Stimulated activated CD8-positive, alpha-beta memory T cell treated with anti-CD3 and anti-CD28 coated beads, Interleukin-7, amount 100 ng/mL, for 4 hours (primary cell): ENCODE results near the gene CTNNA2.

Experiments
- DNase-seq, 2 donors: peaks; one replicate each; pipeline ENCODE4 v3.0.0-alpha.2; 2020; ENCODE audit warnings: low read depth in 2 of 2

Gene CTNNA2

DNA sequence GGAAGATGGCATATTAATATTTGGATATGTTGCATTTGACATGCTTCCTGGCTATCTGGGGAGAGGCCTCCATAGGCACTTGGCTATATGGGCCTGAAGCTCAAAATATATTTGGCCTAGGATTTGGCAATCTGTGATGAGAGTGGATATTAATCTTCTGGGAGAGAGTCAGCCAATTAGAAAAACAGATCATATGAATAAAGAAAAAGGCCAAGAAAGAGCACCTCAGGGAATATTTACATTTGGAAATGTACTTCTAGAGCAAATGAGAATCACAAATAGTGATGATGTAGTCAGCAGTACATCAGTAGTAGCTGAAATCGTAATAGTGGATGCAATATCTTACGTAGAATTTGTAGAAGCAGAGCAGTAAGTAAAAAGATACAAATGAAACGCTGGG lies 277.0 kb downstream of the CTNNA2 start:
- DNase-seq: no peak

DNA sequence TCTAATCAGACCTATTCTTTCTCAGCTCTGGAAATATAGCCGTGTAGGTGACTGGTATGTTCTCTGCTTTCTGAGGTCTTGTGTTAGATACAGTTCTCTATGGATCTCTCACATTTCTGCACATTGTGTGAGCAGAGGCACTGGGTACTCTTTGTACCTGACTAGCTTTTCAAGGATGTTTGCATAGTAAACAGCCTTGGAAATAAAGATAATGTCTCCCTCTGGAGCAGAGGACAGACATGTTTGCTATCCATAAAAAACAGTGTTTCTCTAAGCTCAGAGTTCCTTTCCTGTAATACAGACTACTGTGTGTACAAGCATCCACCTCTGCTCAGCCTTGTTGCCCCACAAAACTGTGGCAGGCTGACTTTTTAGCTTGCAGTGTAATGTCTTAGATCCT lies 279.2 kb downstream of the CTNNA2 start:
- DNase-seq: no peak

DNA sequence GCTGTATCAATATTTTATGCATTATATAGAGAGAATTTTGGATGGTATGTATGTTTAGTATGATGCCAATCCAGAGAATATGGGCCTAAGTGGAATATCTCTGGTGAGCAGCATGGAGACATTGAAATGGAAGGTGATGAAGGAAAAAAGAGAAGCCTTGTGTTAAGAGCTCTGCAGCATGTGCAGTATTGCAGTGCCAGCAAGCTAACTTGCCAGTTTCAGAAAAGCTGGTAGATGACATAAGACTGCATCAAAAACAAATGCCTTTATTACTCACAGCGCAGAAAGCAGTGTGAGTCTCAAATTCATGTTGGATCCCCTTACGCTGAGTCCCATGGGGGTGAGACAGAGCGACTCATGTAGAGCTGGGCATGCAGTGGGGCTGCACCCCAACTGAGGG lies 280.2 kb downstream of the CTNNA2 start:
- no peak for DNase-seq

DNA sequence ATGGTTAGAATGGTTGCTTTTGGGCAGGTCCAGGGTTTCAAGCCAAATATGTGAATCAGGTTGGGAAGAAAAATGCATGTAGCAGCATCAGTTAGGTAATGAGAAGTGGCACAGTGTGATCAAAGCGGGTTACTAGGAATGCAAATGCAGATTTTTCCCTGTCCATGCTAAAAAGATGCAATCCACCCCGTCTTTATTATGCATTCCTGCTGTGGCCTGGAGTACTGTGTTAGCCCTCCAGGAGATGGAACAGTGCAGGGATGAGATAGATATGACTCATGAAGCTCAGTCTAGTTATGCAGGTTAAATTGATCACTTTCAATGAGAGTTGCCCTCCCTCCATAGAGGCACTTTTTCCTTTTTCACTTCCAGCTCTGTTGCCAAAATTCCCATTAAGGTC lies 283.8 kb downstream of the CTNNA2 start:
- no peak for DNase-seq

DNA sequence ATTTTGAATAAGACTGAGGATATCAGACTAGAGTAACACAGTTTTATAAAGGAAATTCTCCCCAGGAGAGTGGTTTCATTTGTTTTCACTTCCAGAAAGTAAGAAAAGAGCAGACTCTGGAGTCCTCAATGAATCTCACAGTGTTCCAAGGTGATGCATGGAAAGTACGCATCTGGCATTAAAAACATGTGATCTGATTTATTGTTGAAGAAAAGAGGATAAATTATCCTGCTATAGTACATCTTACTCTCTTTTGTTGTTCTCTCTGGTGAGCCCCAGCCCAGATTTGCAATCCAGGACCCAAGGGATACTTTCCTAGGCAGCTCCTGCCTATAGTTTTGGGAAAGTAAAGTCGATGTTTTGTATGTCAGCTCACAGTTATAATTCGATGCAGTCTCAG lies 285.9 kb downstream of the CTNNA2 start:
- no peak for DNase-seq

DNA sequence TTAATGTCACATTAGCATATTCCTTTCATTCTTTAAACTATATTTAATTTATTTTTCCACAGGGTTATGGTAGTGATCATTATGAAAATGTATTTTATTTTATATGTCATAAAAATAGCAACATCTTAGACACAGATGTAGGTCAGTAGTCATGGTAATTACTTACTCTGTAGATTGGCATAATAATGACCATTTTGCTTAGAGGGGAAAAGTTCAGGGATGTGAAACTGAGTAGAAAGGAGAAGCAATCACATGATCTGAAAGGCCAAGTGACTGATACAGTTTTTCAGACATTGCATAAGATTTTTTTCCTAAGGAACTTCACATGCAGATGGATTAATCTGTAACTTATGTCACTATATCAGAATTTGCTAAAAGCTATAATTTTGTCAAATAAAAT lies 286.9 kb downstream of the CTNNA2 start:
- no peak for DNase-seq

DNA sequence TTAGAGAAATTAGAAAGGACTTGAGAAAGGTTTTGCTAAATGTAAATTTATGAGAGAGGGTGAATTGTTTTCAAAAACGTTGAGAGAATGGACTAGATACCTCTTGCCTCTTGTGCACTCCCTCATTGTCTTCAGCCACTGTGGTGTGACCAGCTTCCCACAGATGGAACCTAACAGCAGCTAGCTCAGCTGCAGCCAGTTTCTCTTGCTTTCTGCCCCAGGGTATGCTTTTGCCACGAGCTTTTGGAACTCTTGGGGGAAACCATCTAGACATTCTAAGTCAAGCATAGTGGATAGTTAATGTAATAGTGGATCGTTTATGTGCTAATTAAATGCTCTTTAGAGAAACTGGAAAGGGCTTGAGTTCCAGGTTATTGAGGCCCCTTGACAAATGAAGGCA lies 288.2 kb downstream of the CTNNA2 start:
- DNase-seq: no peak

DNA sequence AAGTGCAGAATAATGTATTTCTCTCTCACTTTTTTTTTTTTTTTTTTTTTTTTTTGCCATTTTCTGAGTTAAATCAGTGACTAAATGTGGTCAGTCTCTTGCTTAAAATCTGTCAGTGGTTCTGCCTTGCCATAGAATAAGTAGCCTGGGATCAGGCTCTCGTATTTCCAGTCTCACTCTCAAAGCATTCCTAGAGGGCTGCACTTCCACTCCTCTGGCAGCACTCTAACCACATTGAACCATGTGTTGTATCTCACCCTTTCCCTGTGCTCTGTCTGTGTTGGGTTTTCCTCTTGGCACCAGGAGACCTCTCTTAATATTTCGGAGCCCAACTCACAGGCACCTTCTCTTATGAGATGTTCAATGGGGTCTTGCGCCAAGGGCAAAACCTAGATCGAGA lies 304.4 kb downstream of the CTNNA2 start:
- DNase-seq: no peak

DNA sequence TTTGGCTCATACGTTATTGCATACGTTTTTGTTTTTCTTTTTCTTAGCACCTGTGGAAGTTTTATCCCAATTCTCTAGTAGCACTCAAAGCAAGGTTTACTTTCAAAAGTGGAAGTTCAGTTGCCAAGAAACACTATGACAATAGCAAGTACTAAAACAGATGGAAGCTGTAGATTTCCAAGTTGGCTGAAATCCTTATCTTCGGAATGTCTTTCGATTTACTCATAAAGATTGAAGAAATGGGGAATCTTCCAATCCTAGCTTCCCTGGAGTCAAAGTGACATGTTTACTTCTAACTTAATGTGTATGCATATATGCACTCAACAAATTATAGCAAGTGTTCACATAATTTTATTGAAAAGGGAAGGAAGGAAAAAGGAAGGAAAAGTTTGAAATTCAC lies 307.4 kb downstream of the CTNNA2 start:
- DNase-seq: no peak

DNA sequence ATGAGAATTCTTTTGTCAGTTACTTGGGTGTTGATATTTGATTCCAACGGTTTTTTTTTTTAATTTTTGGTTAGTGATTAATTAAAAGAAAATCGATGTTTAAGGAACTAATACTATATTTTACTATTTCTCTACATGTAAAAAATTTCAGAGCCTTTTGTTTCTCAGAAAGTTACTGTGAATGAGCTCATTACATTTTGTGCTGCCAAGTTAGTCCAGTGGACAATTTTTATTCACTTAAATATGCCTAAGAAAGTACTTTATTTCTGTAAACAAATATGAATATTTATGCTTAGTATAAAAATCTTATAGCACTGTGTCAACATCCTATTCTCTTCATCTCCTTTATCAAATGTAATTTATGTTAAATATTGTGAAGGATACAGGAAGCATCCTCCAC lies 309.3 kb downstream of the CTNNA2 start:
- DNase-seq: no peak

DNA sequence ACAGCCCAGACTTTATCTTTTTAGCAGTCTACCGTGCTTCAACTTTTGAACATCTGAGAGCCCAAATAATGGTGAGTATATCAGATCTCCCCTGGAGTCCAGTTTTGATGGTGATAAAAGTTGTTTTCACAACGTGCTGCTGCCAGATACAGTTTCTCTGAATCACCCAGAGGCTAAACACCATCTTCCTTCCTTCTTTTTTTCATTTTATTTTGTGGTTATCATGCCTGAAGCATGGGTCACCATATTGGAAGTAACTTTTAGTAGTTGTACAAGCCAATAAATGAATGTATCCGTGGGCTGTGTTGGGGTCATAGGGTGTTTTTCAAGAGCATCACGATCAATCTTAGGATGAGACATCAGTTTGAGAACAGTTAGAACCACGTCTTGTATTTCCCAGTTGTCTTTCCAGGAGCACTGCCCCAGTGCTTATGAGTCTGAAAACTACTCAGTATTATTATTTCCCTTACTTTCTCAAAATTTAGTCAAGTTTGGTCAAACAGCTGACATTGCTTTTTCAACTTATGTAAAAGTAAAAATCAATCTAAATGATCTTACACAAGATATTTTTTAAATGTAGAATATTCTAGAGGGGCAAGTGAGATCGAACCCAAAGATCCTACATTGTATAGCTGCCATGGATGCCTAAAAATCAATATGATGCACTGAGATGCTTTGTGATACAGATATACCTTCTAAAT lies 311.4 kb downstream of the CTNNA2 start:
- no peak for DNase-seq

DNA sequence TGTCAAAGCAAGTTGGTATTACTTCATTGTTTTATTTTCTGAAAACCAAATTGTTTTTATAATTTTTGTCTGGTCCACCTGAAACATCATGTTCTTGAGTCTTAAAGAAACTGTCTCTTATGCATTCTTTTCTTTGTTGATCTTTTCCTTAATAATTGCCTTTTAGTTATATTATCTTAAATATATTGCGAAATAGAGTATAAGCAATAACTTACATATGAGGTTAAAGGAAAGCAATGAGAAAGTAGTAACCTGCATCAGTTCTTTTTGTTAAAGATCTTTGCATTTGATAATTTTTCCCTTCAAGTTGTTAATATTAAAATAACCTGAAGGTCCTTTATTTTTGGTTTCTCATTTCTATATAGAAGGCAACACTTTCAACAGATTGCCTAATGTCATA lies 315.0 kb downstream of the CTNNA2 start:
- DNase-seq: no peak

DNA sequence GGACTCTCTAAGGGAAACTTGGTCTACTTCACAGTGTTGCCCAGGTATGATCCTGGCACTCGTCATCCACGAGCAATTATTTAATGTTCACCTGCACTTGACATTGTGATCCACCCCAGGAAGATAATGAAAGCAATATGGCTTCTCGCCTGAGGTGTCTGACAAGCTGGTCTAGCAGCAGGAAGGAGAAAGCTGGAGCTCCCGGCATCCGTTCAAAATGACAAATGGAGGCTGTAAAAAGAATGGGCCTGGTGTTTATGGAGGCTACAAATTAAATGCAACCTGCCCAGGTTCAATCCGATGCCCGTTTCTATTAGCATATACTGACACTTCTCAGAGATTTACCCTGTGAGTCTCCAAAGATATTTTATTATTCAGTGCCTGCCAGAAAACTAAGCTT lies 317.6 kb downstream of the CTNNA2 start:
- no peak for DNase-seq

DNA sequence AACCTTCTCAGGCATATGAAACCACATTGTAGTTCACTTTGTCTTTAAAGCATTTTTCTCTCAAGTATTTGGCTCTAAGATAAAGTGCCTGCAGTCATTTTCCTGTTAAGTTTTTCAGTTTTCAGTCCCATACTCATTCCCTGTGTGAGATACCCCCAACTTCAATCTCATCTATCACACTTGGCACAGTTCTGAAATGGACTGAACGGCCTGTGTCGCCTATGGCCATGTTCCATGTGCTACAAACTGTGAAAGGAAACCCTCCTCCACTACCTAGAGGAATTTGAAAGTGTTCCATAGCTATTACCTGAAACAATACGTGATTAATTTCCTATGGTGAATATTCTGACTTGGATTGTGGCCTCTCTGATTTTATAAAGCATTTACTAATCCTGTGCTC lies 319.1 kb downstream of the CTNNA2 start:
- DNase-seq: no peak

DNA sequence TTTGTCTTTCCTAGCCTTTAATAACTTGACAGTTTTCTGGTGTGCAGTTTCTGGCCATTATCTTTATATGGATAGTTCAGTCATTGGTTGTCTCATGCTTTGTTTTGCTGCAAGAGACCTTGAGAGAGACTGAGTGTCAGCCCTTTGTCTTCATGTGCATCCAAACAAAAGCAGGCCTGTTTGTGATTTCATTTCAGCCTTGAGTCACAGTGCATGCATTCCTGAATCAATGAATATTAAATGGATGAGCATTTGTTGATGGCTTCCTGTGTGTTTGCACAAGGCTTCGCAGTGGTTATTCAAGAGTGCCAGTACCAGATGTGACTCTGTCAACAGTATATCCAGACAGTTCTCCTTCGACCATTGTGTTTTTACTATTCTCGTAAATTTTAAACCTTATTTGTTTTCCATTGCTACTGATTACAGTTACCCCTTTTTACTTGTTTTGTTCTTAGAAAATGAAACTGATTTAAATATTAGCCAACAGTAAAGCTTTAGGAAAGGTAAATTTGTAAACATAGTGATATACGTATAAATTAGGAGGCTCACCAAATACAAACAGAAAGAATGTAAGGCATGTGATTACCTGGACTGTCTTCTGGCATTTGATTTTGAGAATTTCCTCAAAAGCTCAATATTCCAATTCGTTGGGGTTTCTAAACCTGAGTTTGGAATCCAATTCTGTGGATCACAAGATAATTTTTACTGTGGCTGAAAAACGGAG lies 319.8 kb downstream of the CTNNA2 start:
- DNase-seq: no peak

DNA sequence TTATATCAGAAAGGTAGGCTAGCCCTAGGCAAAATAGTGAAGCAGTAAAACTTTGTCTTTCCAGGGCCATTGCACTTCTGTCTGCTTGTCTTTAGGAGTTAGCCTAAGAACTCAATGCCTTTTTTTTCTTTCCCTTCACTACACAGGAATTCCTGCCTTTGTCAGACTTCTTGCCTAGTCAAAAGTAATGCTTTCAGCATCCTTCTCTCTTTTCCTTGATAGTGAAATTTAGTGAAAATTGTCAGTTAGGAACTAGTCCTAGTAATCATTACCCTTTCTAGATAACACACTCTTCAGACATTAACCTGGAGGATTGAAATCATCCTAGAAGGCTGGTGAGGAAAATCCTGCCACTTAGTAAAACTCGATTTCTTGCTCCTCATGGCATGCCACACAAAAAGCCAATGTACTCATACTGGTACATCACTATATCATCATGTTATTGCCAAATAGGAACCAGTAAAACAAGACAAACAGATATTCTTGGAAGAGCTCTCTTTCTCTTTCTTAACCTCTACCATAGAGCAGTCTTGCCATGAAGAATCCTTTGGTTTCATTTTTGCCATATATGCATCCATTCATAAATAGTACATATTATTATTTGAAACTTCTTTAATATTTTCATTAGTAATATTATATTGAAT lies 320.5 kb downstream of the CTNNA2 start:
- no peak for DNase-seq

DNA sequence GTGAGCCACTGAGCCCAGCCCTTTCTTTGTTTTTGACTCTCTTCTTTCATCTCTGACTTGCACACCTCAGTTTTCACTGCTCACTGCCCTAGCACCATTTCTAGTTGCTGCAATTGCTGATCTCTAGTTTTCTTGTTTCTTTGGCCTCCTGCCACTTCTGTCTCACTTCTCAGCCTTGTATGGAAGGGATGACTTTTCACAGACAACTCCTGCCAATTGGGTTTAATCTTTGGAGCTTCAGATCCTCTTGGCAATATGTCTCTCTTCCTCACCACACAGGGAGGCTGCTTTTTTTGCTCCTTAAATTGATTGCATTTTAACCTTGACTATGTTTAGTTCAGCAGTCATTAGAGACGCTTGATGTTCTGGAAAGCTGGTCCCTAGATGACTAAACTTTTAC lies 323.1 kb downstream of the CTNNA2 start:
- no peak for DNase-seq

DNA sequence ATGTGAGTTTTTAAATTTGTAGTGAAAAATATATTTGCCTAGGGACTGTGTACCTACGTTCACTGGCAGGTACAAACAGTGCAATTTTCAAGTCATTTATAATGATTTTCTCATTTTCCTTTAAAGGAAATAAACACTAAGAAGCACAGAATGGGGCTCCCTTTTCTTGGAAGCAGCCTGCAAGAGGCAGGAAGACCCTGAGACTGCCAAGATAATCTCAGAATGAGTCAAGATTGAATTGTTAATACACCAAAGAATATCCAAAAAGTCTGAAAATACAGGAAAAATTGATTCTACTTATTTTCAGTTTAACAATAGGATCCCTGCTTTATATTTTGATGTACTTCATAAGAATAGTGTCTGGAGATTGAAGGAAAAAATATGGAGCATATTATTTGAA lies 331.2 kb downstream of the CTNNA2 start:
- no peak for DNase-seq

DNA sequence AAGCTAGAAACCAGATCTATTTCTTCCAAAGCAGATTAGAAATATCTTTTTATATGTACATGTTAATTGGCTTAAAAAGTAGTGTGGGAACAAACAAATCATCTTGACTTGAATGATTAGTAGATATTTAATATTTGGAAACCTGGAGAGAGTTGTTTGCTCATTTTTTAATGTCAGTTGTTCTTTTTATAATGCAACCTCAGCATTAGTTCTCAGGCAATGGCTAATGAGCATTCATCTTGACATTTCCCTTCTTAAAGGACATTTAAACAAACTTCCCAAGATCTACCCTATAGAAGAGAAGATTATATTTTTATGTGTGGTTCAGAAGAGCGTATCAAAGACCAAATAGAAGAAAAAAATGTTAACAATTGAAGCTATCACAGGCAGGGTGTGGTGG lies 334.0 kb downstream of the CTNNA2 start:
- DNase-seq: no peak

DNA sequence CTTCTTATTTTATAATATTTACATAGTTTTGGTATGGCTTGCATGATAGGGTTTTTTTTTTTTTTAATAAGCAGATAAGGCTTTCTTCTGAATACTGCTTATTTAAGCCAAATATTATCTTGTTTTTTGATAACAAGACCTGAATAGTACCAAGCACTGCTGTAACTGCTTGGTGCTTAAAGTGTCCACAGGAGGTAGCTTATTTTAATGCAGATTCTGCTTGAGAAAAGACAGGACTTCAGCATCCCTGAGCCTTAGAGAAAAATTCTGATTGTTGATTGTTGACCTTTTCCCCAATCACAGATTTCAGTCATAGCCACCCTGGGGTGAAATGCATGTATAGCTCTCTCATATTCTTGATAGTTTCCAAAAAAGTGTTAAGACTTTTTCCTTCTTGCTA lies 336.4 kb downstream of the CTNNA2 start:
- no peak for DNase-seq

DNA sequence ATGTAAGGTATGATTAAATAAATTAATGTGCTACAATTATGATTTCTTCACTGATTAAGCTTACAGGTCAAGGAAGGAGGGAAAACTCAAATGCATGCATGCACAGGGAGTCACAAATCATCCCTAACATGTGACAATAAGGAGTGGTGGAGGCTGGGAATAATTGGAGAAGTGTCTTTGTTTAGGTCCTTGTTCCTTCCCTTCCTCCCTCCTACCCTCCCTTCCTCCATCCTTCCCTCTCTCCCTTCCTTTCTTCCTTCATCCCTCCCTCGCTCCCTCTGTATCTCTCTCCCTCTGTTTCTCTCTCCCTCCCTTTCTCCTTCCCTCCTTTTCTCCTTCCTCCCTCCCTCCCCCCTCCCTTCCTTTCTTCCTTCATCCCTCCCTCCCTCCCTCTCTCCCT lies 337.1 kb downstream of the CTNNA2 start:
- no peak for DNase-seq

DNA sequence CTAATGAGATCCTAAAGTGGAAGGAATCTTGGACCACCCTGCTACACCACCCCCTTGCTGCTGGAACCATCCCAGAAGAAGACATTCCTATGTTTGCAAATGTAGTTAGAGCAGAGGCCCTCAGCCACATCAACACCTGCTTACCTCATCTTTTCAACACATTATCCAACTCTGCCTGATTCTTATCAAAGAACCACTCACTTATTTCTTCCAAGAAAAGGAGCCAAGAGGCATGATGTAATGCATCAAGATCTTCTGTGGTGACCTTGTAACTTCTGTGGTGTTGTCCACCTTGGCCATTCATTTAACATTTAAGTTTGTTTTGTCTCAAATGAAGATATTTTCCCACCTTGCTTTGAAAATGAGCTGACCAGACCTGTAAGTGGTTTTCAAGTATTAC lies 338.1 kb downstream of the CTNNA2 start:
- no peak for DNase-seq

DNA sequence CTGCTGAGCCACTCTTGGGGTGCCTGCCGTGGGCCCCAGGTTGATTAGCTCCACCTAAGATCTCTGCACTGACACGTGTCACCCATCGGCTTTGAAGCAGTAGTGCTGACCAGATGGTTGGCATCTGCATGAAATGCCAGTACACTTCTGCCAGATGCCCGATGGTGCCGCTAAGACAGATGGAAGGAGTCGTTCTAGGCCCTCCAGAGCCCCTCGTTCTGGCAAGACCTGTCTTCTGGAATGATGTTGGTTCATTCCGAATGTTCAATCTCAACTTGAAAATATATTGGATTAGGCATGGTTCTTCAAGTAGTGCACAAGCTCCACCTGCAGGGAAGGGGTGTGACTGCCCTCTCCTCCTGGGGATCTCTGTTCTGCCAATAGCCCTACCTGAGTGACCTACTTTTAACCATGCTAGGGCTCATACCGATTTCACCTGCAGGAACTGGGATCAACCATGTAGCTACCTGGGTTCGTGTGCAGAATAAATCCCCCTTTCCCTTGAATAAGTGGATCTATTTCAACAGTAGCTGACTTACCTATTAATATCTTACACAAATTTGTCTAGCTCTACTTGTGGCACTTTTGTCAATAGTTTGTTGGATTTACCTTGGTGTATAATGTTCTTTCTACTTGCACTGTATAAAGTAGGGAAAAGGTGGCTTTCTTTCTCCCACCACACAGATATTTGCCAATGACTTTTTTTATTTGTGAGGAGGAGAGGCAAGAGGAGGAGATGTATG lies 342.6 kb downstream of the CTNNA2 start:
- DNase-seq: no peak
